ENCODE measurements around the gene MLLT3.
A peak's percentile ranks its signal among the peaks of the same experiment; 100 is the strongest.
"Not testable (repeated sequence)": the region's sequence is repeated elsewhere in the genome, so short reads cannot be mapped to it uniquely, and the experiment has no call there.

MLLT3 gene

GRCh38 chr9:20622330-20623020, at the start of gene MLLT3:
Gene MLLT3, minus strand, starts transcription at chr9:20622499.
- peak; percentile 71 for DNase-seq

GRCh38 chr9:20671635-20672034, 49.3 kb upstream of the MLLT3 start:
- no peak for DNase-seq

- DNase-seq, result no peak
These were observed 48.1 kb upstream of the MLLT3 start for GRCh38 chr9:20670395-20670794.

- DNase-seq, result no peak
These were observed 42.2 kb upstream of the MLLT3 start for GRCh38 chr9:20664501-20664900.

GRCh38 chr9:20663133-20663532, 40.8 kb upstream of the MLLT3 start:
- no peak for DNase-seq

- DNase-seq, result no peak
These were observed 39.9 kb upstream of the MLLT3 start for GRCh38 chr9:20662156-20662555.

GRCh38 chr9:20659474-20659967, 37.2 kb upstream of the MLLT3 start:
- DNase-seq, result no peak

- DNase-seq, result no peak
These were observed 36.6 kb upstream of the MLLT3 start for GRCh38 chr9:20658677-20659473.

GRCh38 chr9:20658246-20658667, 36.0 kb upstream of the MLLT3 start:
- DNase-seq, result not testable (repeated sequence)

GRCh38 chr9:20651939-20652338, 29.6 kb upstream of the MLLT3 start:
- DNase-seq, result no peak

GRCh38 chr9:20650750-20651299, 28.5 kb upstream of the MLLT3 start:
- no peak for DNase-seq

- DNase-seq, result no peak
These were observed 28.0 kb upstream of the MLLT3 start for GRCh38 chr9:20650313-20650712.

GRCh38 chr9:20649381-20649780, 27.1 kb upstream of the MLLT3 start:
- DNase-seq, result no peak

GRCh38 chr9:20646656-20647055, 24.4 kb upstream of the MLLT3 start:
- no peak for DNase-seq

GRCh38 chr9:20643660-20644059, 21.4 kb upstream of the MLLT3 start:
- no peak for DNase-seq

- DNase-seq, result no peak
These were observed 19.7 kb upstream of the MLLT3 start for GRCh38 chr9:20642045-20642444.

- DNase-seq, result no peak
These were observed 18.3 kb upstream of the MLLT3 start for GRCh38 chr9:20640331-20641187.

- DNase-seq, result no peak
These were observed 14.7 kb upstream of the MLLT3 start for GRCh38 chr9:20636888-20637440.

GRCh38 chr9:20634895-20635294, 12.6 kb upstream of the MLLT3 start:
- no peak for DNase-seq

GRCh38 chr9:20632705-20633104, 10.4 kb upstream of the MLLT3 start:
- no peak for DNase-seq

GRCh38 chr9:20630241-20630943, 8.1 kb upstream of the MLLT3 start:
- DNase-seq, result no peak

GRCh38 chr9:20625003-20625349, 2.7 kb upstream of the MLLT3 start:
- no peak for DNase-seq
